ENCODE results near the gene SCN7A. TPM values are rescaled to one million over a fixed set of nuclear protein-coding genes. Genes with fewer than 3 reads are reported as not detected.
"Not testable (repeated sequence)": the region's sequence is repeated elsewhere in the genome, so short reads cannot be mapped to it uniquely, and the experiment has no call there.

Gene SCN7A
- total RNA-seq, 1 donor from 2014 or later = 109 TPM

DNA sequence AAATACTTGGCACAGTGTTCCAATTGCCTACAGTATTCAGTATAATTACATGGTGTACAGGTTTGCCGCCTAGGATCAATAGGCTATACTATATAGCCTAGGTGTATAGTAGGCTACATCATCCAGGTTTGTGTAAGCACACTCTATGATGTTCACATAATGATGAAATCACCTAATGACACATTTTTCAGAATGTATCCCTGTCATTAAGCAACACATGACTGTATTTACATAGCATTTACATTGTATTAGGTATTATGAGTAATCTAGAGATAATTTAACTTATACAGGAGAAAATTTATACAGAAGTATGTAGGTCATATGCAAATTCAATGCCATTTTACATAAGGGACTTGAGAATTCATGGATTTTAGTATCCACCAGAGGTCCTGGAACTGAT lies 35.4 kb downstream of the SCN7A start:
- no peak for ATAC-seq
- intact Hi-C loops (cut with DNase I) = no loop called here
- DNase-seq (ENCODE audit: low spot score) = no peak

DNA sequence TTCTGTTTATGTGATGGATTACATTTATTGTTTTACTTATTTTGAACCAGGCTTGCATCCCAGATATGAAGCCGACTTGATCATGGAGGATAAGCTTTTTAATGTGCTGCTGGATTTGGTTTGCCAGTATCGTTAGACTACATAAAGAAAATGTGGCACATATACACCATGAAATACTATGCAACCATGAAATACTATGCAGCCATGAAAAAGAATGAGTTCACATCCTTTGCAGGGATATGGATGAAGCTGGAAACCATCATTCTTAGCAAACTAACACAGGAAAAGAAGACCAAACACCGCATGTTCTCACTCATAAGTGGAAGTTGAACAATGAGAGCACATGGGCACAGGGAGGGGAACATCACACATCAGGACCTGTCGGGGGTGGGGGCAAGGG lies 38.2 kb downstream of the SCN7A start:
- DNase-seq (ENCODE audit: low spot score); intact Hi-C loops (cut with DNase I); ATAC-seq: not testable (repeated sequence)

DNA sequence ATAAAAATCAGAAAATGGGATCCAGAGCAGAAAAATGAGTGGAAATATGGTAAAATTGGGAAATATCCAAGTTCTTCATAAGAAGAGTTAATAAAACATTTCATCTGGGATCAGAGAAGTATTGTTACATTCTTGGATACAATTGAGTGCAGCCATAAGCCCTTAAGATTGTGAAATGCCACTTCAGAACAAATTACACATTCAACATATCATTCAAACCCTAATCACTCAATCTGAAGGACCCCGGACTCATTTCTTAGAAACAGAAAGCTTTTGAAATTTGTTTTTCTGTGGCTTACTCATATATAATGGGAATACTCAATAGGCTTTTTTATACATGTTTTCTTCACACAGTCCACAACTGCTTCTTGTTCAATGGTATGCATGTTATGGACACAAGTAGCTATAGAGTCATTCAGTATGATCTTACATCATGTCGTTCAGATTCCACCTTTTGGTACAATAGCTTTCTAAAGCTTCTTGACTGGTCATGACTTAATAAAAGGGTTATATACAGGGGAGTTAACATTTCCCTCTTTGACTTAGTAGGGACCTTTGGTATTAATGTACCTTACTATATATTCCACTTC lies 39.9 kb downstream of the SCN7A start:
- DNase-seq (ENCODE audit: low spot score) (no peak), ATAC-seq (no peak)
- intact Hi-C loops (cut with DNase I) = no loop called here

DNA sequence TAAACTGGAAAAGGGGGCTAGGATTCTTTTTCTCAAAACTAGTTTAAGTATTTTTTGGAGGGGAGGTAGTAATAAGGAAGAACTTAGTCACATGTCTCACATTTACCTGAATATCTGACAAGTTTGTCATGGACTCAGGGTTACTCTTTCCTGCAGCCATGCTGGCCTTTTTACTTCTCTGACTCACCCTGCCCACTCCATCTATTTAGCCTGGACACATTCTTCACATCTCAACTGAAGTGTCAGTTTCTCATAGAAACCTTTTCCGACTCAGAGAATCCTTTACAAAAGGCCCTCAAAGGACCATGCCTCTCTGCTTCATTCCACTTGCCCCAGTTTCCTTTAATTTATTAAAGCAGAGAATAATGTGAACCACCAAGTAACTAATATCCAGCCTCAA lies 42.6 kb downstream of the SCN7A start:
- DNase-seq (ENCODE audit: low spot score) = no peak
- intact Hi-C loops (cut with DNase I) = no loop called here
- no peak for ATAC-seq

DNA sequence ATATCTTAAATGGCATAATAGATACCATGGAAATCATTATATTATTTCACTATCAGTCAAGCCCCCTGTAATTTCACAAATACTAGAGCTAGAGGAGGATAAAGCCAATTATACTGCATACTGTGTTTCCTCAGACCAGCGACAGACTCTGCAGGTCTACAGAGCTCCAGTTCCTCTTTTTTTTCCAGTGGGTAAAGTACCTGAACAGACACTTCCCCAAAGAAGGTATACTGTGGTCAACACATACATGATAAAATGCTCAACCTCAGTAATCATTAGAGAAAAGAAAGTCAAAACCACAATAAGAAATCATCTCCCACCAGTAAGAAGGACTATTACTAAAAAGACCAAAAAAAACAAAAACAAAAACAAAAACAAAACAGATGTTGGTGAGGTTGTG lies 44.6 kb downstream of the SCN7A start:
- no peak for DNase-seq (ENCODE audit: low spot score)
- intact Hi-C loops (cut with DNase I) = no loop called here
- no peak for ATAC-seq

- DNase-seq (ENCODE audit: low spot score) (no peak), ATAC-seq (no peak)
- intact Hi-C loops (cut with DNase I) = no loop called here
These were observed 45.9 kb downstream of the SCN7A start for GRCh38 chr2:166448106-166448505.

GRCh38 chr2:166444306-166444705 lies 49.7 kb downstream of the SCN7A start:
- DNase-seq (ENCODE audit: low spot score) (no peak), ATAC-seq (no peak)
- intact Hi-C loops (cut with DNase I) = no loop called here

DNA sequence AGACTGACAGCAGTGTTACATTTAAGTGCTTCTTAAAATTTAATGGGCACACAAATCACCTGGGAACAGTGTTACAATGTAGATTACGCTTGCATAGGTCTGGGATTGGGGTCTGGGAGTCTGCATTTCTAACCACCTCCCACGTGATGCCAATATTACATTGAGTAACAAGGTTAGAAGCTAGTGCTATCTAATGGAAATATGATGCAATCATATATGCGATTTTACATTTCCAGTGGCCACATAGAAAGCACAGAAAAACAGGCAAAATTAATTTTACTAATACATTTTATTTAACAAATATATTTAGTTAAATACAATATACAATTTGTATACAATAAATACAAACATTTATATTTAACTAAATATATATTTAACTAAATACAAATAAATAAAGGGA lies 53.7 kb downstream of the SCN7A start:
- intact Hi-C loops (cut with DNase I) = no loop called here
- no peak for DNase-seq (ENCODE audit: low spot score)
- ATAC-seq = no peak

DNA sequence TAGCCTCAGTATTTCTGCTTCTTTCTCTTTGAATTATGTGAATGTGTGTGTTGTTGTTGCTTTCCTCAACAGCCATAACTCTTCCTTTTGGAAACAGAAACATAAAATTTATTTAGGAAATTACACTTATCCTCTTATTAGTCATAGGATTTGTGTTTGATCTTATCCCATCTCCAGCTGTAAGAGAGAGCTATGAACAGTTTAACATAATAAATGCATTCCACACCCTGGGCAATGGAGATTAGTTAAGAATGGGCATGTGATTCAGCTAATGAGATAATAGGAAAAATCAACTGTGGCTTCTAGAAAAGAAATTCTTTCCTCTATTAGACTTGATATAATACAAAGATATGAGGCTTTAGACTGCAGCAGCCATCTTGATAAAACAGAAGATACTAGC lies 55.0 kb downstream of the SCN7A start:
- intact Hi-C loops (cut with DNase I) = no loop called here
- ATAC-seq (no peak), DNase-seq (ENCODE audit: low spot score) (no peak)

GRCh38 chr2:166436976-166437375 lies 57.1 kb downstream of the SCN7A start:
- intact Hi-C loops (cut with DNase I) = no loop called here
- DNase-seq (ENCODE audit: low spot score) (no peak), ATAC-seq (no peak)

GRCh38 chr2:166436189-166436588 lies 57.9 kb downstream of the SCN7A start:
- ATAC-seq = no peak
- no peak for DNase-seq (ENCODE audit: low spot score)
- intact Hi-C loops (cut with DNase I) = no loop called here

DNA sequence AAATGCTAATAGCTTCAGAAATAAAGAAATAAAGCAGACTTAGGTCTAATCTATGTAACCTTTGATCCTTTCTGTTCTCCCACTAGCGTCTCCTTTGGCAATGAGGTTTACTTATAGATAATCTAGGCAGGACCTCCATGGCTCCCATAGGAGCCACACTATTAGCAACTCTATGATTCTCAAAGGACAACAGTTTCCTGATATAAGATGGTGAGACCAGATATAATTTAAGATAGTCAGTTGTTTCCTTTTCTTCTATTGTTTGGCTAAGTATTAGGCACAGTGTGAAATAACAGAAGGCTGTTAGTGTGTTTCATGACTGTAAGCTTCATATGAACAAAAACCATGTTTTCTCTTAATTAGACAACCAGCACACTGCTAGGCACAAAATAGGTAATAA lies 59.6 kb downstream of the SCN7A start:
- intact Hi-C loops (cut with DNase I) = no loop called here
- DNase-seq (ENCODE audit: low spot score) (no peak), ATAC-seq (no peak)

DNA sequence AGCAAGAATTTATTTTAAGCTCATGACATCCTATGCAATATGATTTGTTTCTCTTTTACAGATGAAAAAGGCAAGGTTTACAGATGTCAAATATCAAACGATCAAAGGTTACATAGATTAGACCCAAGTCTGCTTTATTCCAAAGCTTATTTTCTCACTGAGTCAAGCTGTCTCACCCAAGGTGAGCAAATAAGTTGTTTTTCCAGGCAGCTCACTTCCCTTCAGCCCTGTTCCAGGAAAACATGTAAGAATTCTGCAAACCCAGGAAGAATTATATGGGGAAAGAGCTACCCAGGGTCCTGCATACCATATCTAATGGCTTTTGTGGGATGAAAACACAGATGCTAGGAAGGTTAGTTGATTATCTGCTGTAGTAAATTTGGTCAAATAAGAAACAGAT lies 60.6 kb downstream of the SCN7A start:
- DNase-seq (ENCODE audit: low spot score) (no peak), ATAC-seq (no peak)
- intact Hi-C loops (cut with DNase I) = no loop called here

GRCh38 chr2:166432331-166432730 lies 61.7 kb downstream of the SCN7A start:
- no peak for ATAC-seq
- DNase-seq (ENCODE audit: low spot score) = no peak
- intact Hi-C loops (cut with DNase I) = no loop called here

DNA sequence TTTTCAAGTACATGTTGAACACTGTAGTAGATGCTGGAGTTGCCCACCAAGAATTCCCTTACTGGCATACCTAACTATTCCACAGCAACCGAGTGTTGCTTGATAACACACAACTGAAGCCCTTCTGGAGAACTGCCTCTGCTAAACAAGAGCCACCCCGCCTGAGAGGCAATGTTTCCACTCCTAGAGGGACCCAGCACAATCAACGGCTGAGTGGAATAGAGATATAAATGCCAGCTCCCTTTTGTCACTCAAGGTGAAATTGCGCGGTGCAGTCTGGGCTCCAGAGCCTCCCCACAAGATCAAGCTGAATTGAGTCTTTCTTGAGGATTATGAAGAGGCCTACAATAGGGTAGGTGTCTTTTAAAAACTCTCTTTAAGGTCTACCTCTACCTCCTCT lies 69.2 kb downstream of the SCN7A start:
- ATAC-seq (no peak), DNase-seq (ENCODE audit: low spot score) (no peak)
- intact Hi-C loops (cut with DNase I) = no loop called here

- DNase-seq (ENCODE audit: low spot score) (no peak), ATAC-seq (no peak)
- intact Hi-C loops (cut with DNase I) = no loop called here
These were observed 74.5 kb downstream of the SCN7A start for GRCh38 chr2:166419616-166419934.

DNA sequence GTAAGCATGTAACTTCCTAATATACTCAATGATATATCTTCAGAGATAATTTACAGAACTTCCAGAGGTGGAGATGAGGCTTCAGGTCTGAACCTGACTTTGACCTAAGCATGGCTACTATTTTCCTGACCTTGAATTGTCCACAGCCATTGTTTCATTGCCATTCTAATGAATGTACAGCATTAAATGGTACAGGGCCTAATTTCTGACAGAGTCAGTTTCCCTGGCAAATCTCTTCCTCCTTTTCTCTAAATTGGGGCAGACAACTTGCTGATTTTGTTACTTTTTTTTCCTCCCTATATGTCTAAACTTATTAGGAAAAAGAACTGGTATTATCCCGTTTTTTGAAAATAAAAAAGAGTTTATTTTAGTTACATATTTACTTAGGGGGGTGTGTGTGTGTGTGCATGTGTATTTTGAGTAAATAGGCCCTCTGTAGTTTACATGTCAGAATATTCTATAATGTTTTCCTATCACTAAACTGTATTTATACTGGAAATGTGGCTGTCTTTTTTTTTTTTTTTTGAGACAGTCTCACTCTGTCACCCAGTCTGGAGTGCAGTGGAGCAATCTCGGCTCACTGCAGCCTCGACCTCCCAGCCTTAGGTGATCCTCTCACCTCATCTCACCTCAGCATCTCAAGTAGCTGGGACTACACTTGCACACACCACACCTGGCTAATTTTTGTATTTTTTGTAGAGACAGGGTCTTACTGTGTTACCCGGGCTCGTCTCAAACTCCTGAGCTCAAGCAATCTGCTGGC lies 75.0 kb downstream of the SCN7A start:
- intact Hi-C loops (cut with DNase I) = no loop called here
- DNase-seq (ENCODE audit: low spot score) (no peak), ATAC-seq (no peak)

DNA sequence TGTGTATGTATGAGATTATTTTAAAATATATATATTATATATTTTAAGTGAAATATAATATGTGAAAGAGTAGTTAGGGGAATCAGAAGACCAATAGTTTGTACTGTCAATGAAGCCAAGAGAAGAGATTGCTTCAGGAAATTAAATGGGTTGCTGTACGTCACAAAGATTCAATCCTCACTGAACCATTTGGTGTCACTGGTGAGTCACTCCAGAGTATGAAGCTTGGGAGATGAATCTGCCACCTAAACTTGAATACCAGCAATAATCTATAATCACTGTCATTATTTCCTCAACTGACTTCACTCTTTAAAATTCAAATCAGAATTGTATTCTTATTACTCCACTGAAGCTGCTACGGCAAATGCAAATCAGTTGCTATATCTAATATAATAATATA lies 76.4 kb downstream of the SCN7A start:
- intact Hi-C loops (cut with DNase I) = no loop called here
- DNase-seq (ENCODE audit: low spot score) = no peak
- ATAC-seq = no peak

DNA sequence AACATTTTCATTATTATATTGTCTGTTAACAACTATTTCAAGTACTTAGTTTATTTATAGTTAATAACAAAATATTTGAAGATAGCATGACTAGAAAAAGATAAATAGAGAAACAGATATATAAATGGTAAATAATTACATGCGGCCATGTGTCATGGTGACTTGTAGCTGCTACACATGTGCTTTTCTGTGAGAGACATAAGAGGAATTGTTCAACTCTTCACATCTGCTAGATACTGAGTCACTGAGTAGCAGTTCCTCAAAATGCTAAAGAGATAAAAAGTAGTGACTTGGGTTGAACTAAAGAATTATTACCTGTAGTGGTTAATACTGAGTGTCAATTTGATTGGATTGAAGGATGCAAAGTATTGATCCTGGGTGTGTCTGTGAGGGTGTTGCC lies 80.8 kb downstream of the SCN7A start:
- intact Hi-C loops (cut with DNase I) = no loop called here
- ATAC-seq = no peak
- no peak for DNase-seq (ENCODE audit: low spot score)

- DNase-seq (ENCODE audit: low spot score) (no peak), ATAC-seq (no peak)
- intact Hi-C loops (cut with DNase I) = no loop called here
These were observed 82.4 kb downstream of the SCN7A start for GRCh38 chr2:166411473-166412230.

All from sciatic nerve (tissue), 2 donors.